H1 (cell line): ENCODE data around the gene G2E3. TPM values are rescaled to one million over a fixed set of nuclear protein-coding genes. Genes with fewer than 3 reads are reported as not detected.

Experiments
- CTCF ChIA-PET: fragments of 300-600 bp; sonication (Branson Sonifier 250); formaldehyde crosslinking; loops from one replicate; lab custom pipeline; 2021; ENCODE audit not compliant: partially characterized antibody; lab: Charles Lee
- POLR2A ChIA-PET: fragments of 300-600 bp; sonication (Branson Sonifier 250); formaldehyde crosslinking; loops from one replicate; lab custom pipeline; 2021; ENCODE audit warnings: inconsistent platforms; ENCODE audit not compliant: partially characterized antibody; lab: Charles Lee
- DNase-seq, 2 experiments: peaks; one replicate each; pipeline versions ENCODE4 v3.0.0 to v3.0.0-alpha.2; 2010 to 2022; ENCODE audit warnings: low spot score in 2 of 2, low read depth in 1 of 2, mixed read lengths in 1 of 2
- FAIRE-seq: peaks from 2 replicates; lab custom pipeline; 2011; peaks lifted over from hg19 to GRCh38; lab: Jason Lieb, UNC
- H2AFZ ChIP-seq: 2 replicates; pipeline ENCODE4 v1.8.1; 2012; ENCODE audit warnings: low read length, inconsistent platforms
- H2AK5ac ChIP-seq: 2 replicates; pipeline ENCODE4 v1.6.1; 2013; ENCODE audit warnings: low read depth, low read length
- H2BK120ac ChIP-seq: replicated peaks from 2 replicates; pipeline ENCODE3; 2013; ENCODE audit warnings: low read depth, low read length, inconsistent platforms
- H2BK12ac ChIP-seq: 2 replicates; pipeline ENCODE4 v1.6.1; 2013; ENCODE audit warnings: low read depth, low read length
- H2BK15ac ChIP-seq: 2 replicates; pipeline ENCODE4 v1.6.1; 2013; ENCODE audit warnings: low read length
- H2BK20ac ChIP-seq: 2 replicates; pipeline ENCODE4 v1.6.1; 2013; ENCODE audit warnings: low read length
- H2BK5ac ChIP-seq: 2 replicates; pipeline ENCODE4 v1.6.1; 2013; ENCODE audit warnings: low read depth, low read length
- H3K14ac ChIP-seq: 2 replicates; pipeline ENCODE4 v1.6.1; 2013; ENCODE audit warnings: inconsistent platforms; ENCODE audit not compliant: insufficient read length
- H3K18ac ChIP-seq: 2 replicates; pipeline ENCODE4 v1.6.1; 2013; ENCODE audit warnings: low read length; ENCODE audit errors: extremely low read depth
- H3K23ac ChIP-seq: 2 replicates; pipeline ENCODE4 v1.6.1; 2013; ENCODE audit warnings: inconsistent platforms; ENCODE audit not compliant: insufficient read length
- H3K23me2 ChIP-seq: 2 replicates; pipeline ENCODE4 v1.6.1; 2013; ENCODE audit warnings: low read depth, low read length
- H3K27ac ChIP-seq: 2 replicates; pipeline ENCODE4 v1.6.1; 2011; ENCODE audit warnings: low read depth, low read length, inconsistent platforms
- H3K27me3 ChIP-seq, 4 experiments: replicated peaks in 1 of 4; 1 replicate in 1 of 4; 2 replicates in 3 of 4; pipeline versions ENCODE4 v1.6.1 to v1.8.1; 2011 to 2013; ENCODE audit warnings: low read length in 3 of 4, mild to moderate bottlenecking in 3 of 4, inconsistent platforms in 2 of 4, mixed read lengths in 2 of 4, moderate library complexity in 1 of 4; ENCODE audit not compliant: control insufficient read depth in 3 of 4, insufficient read depth in 3 of 4; ENCODE audit errors: extremely low read depth in 1 of 4
- H3K36me3 ChIP-seq, 4 experiments: 2 replicates each; pipeline versions ENCODE4 v1.6.1 to v1.8.1; 2011 to 2013; ENCODE audit warnings: mild to moderate bottlenecking in 4 of 4, low read length in 3 of 4, moderate library complexity in 2 of 4, control low read depth in 1 of 4, inconsistent platforms in 1 of 4; ENCODE audit not compliant: insufficient read depth in 4 of 4, control insufficient read depth in 2 of 4
- H3K4ac ChIP-seq: replicated peaks from 2 replicates; pipeline ENCODE3; 2013; ENCODE audit warnings: low read length, low read depth, mixed read lengths, inconsistent platforms; ENCODE audit not compliant: insufficient read length
- H3K4me1 ChIP-seq, 4 experiments: replicated peaks in 1 of 4; 1 replicate in 1 of 4; 2 replicates in 3 of 4; pipeline versions ENCODE4 v1.6.1 to v1.8.1; 2011 to 2013; ENCODE audit warnings: low read length in 3 of 4, inconsistent platforms in 2 of 4, mixed read lengths in 1 of 4; ENCODE audit not compliant: insufficient read depth in 4 of 4, control insufficient read depth in 3 of 4
- H3K4me2 ChIP-seq, 2 experiments: 2 replicates each; pipeline versions ENCODE4 v1.6.1 to v1.8.1; 2011 to 2013; ENCODE audit warnings: low read depth in 2 of 2, low read length in 2 of 2, control low read depth in 1 of 2, inconsistent platforms in 1 of 2, mild to moderate bottlenecking in 1 of 2; ENCODE audit not compliant: insufficient read depth in 1 of 2
- H3K4me3 ChIP-seq, 4 experiments: fragments of 200-600, 300-600 bp in 1 of 4; sonication (generic), shearing (Covaris generic), sonication (Bioruptor Twin) in 1 of 4; 2 replicates each; pipeline versions ENCODE4 v1.5.1 to v1.8.1; 2011 to 2016; ENCODE audit warnings: low read length in 4 of 4, low read depth in 3 of 4, control low read depth in 2 of 4, inconsistent platforms in 2 of 4, mild to moderate bottlenecking in 2 of 4, mixed read lengths in 1 of 4, moderate library complexity in 1 of 4; ENCODE audit not compliant: insufficient read depth in 2 of 4; ENCODE audit errors: extremely low read depth in 1 of 4
- H3K56ac ChIP-seq: replicated peaks from 2 replicates; pipeline ENCODE3; 2013; ENCODE audit warnings: low read depth, mild to moderate bottlenecking, mixed read lengths, low read length, inconsistent platforms; ENCODE audit not compliant: insufficient read length
- H3K79me1 ChIP-seq: 2 replicates; pipeline ENCODE4 v1.6.1; 2013; ENCODE audit warnings: low read depth, low read length, control low read depth
- H3K79me2 ChIP-seq, 2 experiments: 2 replicates each; pipeline versions ENCODE4 v1.6.1 to v1.8.1; 2012 to 2013; ENCODE audit warnings: low read length in 2 of 2, mild to moderate bottlenecking in 2 of 2, inconsistent platforms in 1 of 2; ENCODE audit not compliant: insufficient read depth in 2 of 2, control insufficient read depth in 1 of 2
- H3K9ac ChIP-seq, 4 experiments: replicated peaks in 1 of 4; 1 replicate in 1 of 4; 2 replicates in 3 of 4; pipeline versions ENCODE4 v1.6.1 to v1.8.1; 2011 to 2013; ENCODE audit warnings: low read depth in 3 of 4, low read length in 3 of 4, control low read depth in 2 of 4, mild to moderate bottlenecking in 2 of 4, moderate library complexity in 2 of 4, inconsistent platforms in 1 of 4; ENCODE audit errors: extremely low read depth in 1 of 4
- H3K9me3 ChIP-seq, 2 experiments: 2 replicates each; pipeline versions ENCODE4 v1.6.1 to v1.8.1; 2012 to 2013; ENCODE audit warnings: mild to moderate bottlenecking in 2 of 2, moderate library complexity in 2 of 2, control low read depth in 1 of 2, inconsistent platforms in 1 of 2, low read depth in 1 of 2, low read length in 1 of 2, mixed read lengths in 1 of 2; ENCODE audit not compliant: insufficient read depth in 2 of 2
- H4K20me1 ChIP-seq, 2 experiments: replicated peaks in 1 of 2; 2 replicates each; pipeline versions ENCODE3 to v1.8.1; 2011 to 2013; ENCODE audit warnings: inconsistent platforms in 2 of 2, low read length in 2 of 2, mild to moderate bottlenecking in 1 of 2; ENCODE audit not compliant: insufficient read depth in 2 of 2, control insufficient read depth in 1 of 2
- H4K5ac ChIP-seq: 2 replicates; pipeline ENCODE4 v1.6.1; 2013; ENCODE audit warnings: low read length, low read depth, mixed read lengths, inconsistent platforms; ENCODE audit not compliant: insufficient read length
- H4K8ac ChIP-seq: 2 replicates; pipeline ENCODE4 v1.8.0; 2013; ENCODE audit warnings: mild to moderate bottlenecking, moderate library complexity, low read length, inconsistent platforms; ENCODE audit not compliant: insufficient read depth; ENCODE audit errors: extremely low read depth
- H4K91ac ChIP-seq: replicated peaks from 2 replicates; pipeline ENCODE3; 2013; ENCODE audit warnings: low read length, mixed read lengths, inconsistent platforms; ENCODE audit not compliant: insufficient read length
- BACH1 ChIP-seq: IDR thresholded peaks from 2 replicates; pipeline ENCODE4 v1.6.1; 2012; ENCODE audit warnings: low read length, improper control_type of control experiment
- CBX8 ChIP-seq: fragments of 300-800, 300-1000 bp; sonication (generic); IDR thresholded peaks from 2 replicates; pipeline ENCODE4 v1.7.1; 2016; ENCODE audit warnings: low read depth, low read length, borderline replicate concordance
- CTCF ChIP-seq, 3 experiments: IDR thresholded peaks; 1 replicate in 2 of 3; 2 replicates in 1 of 3; pipeline versions ENCODE4 v1.5.1 to v1.6.1; 2011; ENCODE audit warnings: low read length in 3 of 3, mild to moderate bottlenecking in 3 of 3, inconsistent platforms in 2 of 3, low read depth in 1 of 3, moderate library complexity in 1 of 3; ENCODE audit not compliant: insufficient read depth in 1 of 3; ENCODE audit errors: control extremely low read depth in 1 of 3
- GTF2F1 ChIP-seq: IDR thresholded peaks from 2 replicates; pipeline ENCODE4 v1.6.1; 2012; ENCODE audit warnings: low read depth, low read length, improper control_type of control experiment, borderline replicate concordance
- KDM4A ChIP-seq: IDR thresholded peaks from one replicate; pipeline ENCODE4 v1.7.1; 2012; ENCODE audit warnings: low read depth, mild to moderate bottlenecking, moderate library complexity, low read length, inconsistent platforms; ENCODE audit not compliant: severe bottlenecking
- SRF ChIP-seq: IDR thresholded peaks from 2 replicates; pipeline ENCODE4 v1.6.1; 2011; ENCODE audit warnings: mild to moderate bottlenecking, low read depth, low read length, moderate library complexity
- TBP ChIP-seq: IDR thresholded peaks from 2 replicates; pipeline ENCODE4 v1.6.1; 2011; ENCODE audit warnings: low read depth, low read length, improper control_type of control experiment
- WGBS, 2 experiments: shearing (Covaris generic) in 1 of 2; methylation state at CpG; one replicate each; pipeline versions ENCODE4 v1.1.6 to v1.1.7; 2013 to 2015; ENCODE audit warnings: low lambda C conversion rate in 2 of 2, mixed read lengths in 2 of 2, inconsistent platforms in 1 of 2, low coverage in 1 of 2, missing lambda C conversion rate in 1 of 2; ENCODE audit not compliant: insufficient replicate concordance in 2 of 2, insufficient coverage in 1 of 2, insufficient read length in 1 of 2; ENCODE audit errors: extremely low coverage in 1 of 2, missing lambda C conversion rate in 1 of 2; 5-methylcytosine and 5-hydroxymethylcytosine counted together
- polyA plus RNA-seq, 7 experiments: library from polyadenylated mRNA; depleted of rRNA in 3 of 7; stranded (reverse) in 5 of 7; unstranded in 2 of 7; fragments of >200 nt in 5 of 7; fragments of 200-250 nt in 2 of 7; gene quantifications; 1 replicate in 5 of 7; 2 replicates in 1 of 7; 4 replicates in 1 of 7; pipeline versions ENCODE4 v1.2.1 to v1.2.3, GENCODE V29; 2011 to 2013; ENCODE audit warnings: missing spikeins in 2 of 7, mixed read lengths in 2 of 7
- total RNA-seq: library from RNA; stranded (reverse); fragmentation: NEBNext Ultra II Directional; extraction: Animal tissue kit (Norgen Biotek cat#: 25700); gene quantifications from 2 replicates; pipeline ENCODE4 v1.2.1, GENCODE V29; 2021

Gene G2E3
- total and polyA plus RNA-seq, 2 of the 8 experiments (the other 6 are each of a cell fraction or from before 2014, with no cell fraction given): 9.2 to 72.0 TPM

GRCh38 chr14:30641207-30641606 lies 82.2 kb downstream of the G2E3 start:
- POLR2A ChIA-PET: no interaction called here
- TF ChIP-seq BACH1: no peak
- no peak for TF ChIP-seq CBX8
- no peak for TF ChIP-seq GTF2F1
- TF ChIP-seq CTCF (IDR thresholded peaks at IDR 0.05; ENCODE audit: control extremely low read depth in 1 of 3, insufficient read depth in 1 of 3, low read depth in 1 of 3, low read length in 3 of 3): no peak
- no peak for TF ChIP-seq SRF
- TF ChIP-seq KDM4A: no peak
- TF ChIP-seq TBP: no peak
- TF ChIP-seq, all 59 proteins: peak for 0
- Histone ChIP-seq H3K56ac (no peak overlapping the region), H3K4me3 (no peak overlapping the region), H2BK12ac (no peak overlapping the region), H4K20me1 (peaks cover 0 to 2% of the 10 kb centered on the region in 2 experiments), H4K91ac (no peak overlapping the region), H2BK120ac (no peak overlapping the region), H3K27ac (no peak overlapping the region), H3K27me3 (no peaks in the 10 kb centered on the region), H3K36me3 (peaks cover 0 to 66% (median 20%) of the 10 kb centered on the region in 4 experiments; a peak in 6 of 8 replicates), H3K79me1 (no peaks in the 10 kb centered on the region), H3K9ac (no peak overlapping the region), H3K4me1 (no peaks in the 10 kb centered on the region), H3K23me2 (no peaks in the 10 kb centered on the region), H2BK15ac (no peak overlapping the region), H3K18ac (no peak overlapping the region), H3K4me2 (no peak overlapping the region), H4K5ac (no peak overlapping the region), H3K9me3 (peaks cover 5 to 15% of the 10 kb centered on the region in 2 experiments; a peak in 2 of 4 replicates), H2BK20ac (no peak overlapping the region), H2AK5ac (no peak overlapping the region), H2AFZ (no peak overlapping the region), H3K79me2 (peaks cover 0 to 17% of the 10 kb centered on the region in 2 experiments; a peak in 1 of 4 replicates), H3K4ac (no peak overlapping the region), H2BK5ac (no peak overlapping the region), H3K23ac (no peak overlapping the region), H3K14ac (no peak overlapping the region), H4K8ac (no peak overlapping the region)
- CTCF ChIA-PET: interaction anchor here (1.1 kb wide), 1 partner anchor 15 kb away, joined by 4 read pairs; no protein-coding TSS in a partner anchor
- no peak for DNase-seq
- no peak for FAIRE-seq
- 100% methylated on average over 1 of the region's 1 CpG; no CpG with 5 or more reads in 1 of the 2 experiments for WGBS, 2 experiments
